ENCODE measurements around the gene RPL29.

Gene RPL29

GRCh38 chr3:51954713-51955112 lies 41.0 kb downstream of the RPL29 start:
- in situ Hi-C loops (cut with HindIII; ENCODE audit: low sequenced_read_pairs) = no loop called here

GRCh38 chr3:51954105-51954504 lies 41.6 kb downstream of the RPL29 start:
- in situ Hi-C loops (cut with HindIII; ENCODE audit: low sequenced_read_pairs) = no loop called here

- in situ Hi-C loops (cut with HindIII; ENCODE audit: low sequenced_read_pairs) = no loop called here
These were observed 42.2 kb downstream of the RPL29 start for GRCh38 chr3:51953445-51953844.

- in situ Hi-C loops (cut with HindIII; ENCODE audit: low sequenced_read_pairs) = no loop called here
These were observed 44.8 kb downstream of the RPL29 start for GRCh38 chr3:51950899-51951298.

GRCh38 chr3:51949121-51949520 lies 46.6 kb downstream of the RPL29 start:
- in situ Hi-C loops (cut with HindIII; ENCODE audit: low sequenced_read_pairs) = loop anchor here (10.0 kb wide), 1 partner anchor 46 kb away; the partner anchor contains the start of gene RPL29

GRCh38 chr3:51948016-51948580 lies 47.6 kb downstream of the RPL29 start:
- in situ Hi-C loops (cut with HindIII; ENCODE audit: low sequenced_read_pairs) = loop anchor here (10.0 kb wide), 1 partner anchor 47 kb away; the partner anchor contains the start of gene RPL29

- in situ Hi-C loops (cut with HindIII; ENCODE audit: low sequenced_read_pairs) = loop anchor here (10.0 kb wide), 1 partner anchor 47 kb away; the partner anchor contains the start of gene RPL29
These were observed 48.3 kb downstream of the RPL29 start for GRCh38 chr3:51947215-51947900.

- in situ Hi-C loops (cut with HindIII; ENCODE audit: low sequenced_read_pairs) = loop anchor here (10.0 kb wide), 1 partner anchor 48 kb away; the partner anchor contains the start of gene RPL29
These were observed 48.9 kb downstream of the RPL29 start for GRCh38 chr3:51946796-51947195.

GRCh38 chr3:51945926-51946705 lies 49.6 kb downstream of the RPL29 start:
- in situ Hi-C loops (cut with HindIII; ENCODE audit: low sequenced_read_pairs) = loop anchor here (10.0 kb wide), 1 partner anchor 49 kb away; the partner anchor contains the start of gene RPL29

- in situ Hi-C loops (cut with HindIII; ENCODE audit: low sequenced_read_pairs) = loop anchor here (10.0 kb wide), 1 partner anchor 50 kb away; the partner anchor contains the start of gene RPL29
These were observed 50.5 kb downstream of the RPL29 start for GRCh38 chr3:51945031-51945840.

GRCh38 chr3:51944451-51945021 lies 51.2 kb downstream of the RPL29 start:
- in situ Hi-C loops (cut with HindIII; ENCODE audit: low sequenced_read_pairs) = loop anchor here (10.0 kb wide), 1 partner anchor 50 kb away; the partner anchor contains the start of gene RPL29
